OCI-LY1 (cell line): ENCODE measurements around the gene MOV10.

Experiments
- H2AFZ ChIP-seq: fragments of 200-600 bp; sonication (generic), shearing (Covaris generic); 2 replicates; pipeline ENCODE4 v1.6.0; 2014; ENCODE audit warnings: antibody characterized with exemption, mild to moderate bottlenecking, low read length
- H3F3A ChIP-seq: fragments of 200-600 bp; sonication (generic), shearing (Covaris generic); 2 replicates; pipeline ENCODE4 v1.6.0; 2014; ENCODE audit warnings: mild to moderate bottlenecking, antibody characterized with exemption, low read length, moderate library complexity; ENCODE audit not compliant: insufficient read depth
- H3K27ac ChIP-seq: fragments of 200-600 bp; sonication (generic); 2 replicates; pipeline ENCODE4 v1.5.1; 2014; ENCODE audit warnings: low read length, mixed run types, mild to moderate bottlenecking, low read depth; ENCODE audit not compliant: poor library complexity, severe bottlenecking
- H3K27me3 ChIP-seq: fragments of 200-600 bp; sonication (generic); 2 replicates; pipeline ENCODE4 v1.6.0; 2014; ENCODE audit warnings: antibody characterized with exemption, mild to moderate bottlenecking, low read length, moderate library complexity; ENCODE audit not compliant: insufficient read depth
- H3K36me3 ChIP-seq: fragments of 200-600 bp; sonication (generic); 2 replicates; pipeline ENCODE4 v1.6.1; 2014; ENCODE audit warnings: mild to moderate bottlenecking, antibody characterized with exemption, low read length, moderate library complexity, mixed read lengths; ENCODE audit not compliant: insufficient read depth
- H3K4me1 ChIP-seq: fragments of 200-600 bp; sonication (generic); 2 replicates; pipeline ENCODE4 v1.5.1; 2014; ENCODE audit warnings: mild to moderate bottlenecking, low read length, moderate library complexity; ENCODE audit not compliant: insufficient read depth, severe bottlenecking
- H3K4me2 ChIP-seq: fragments of 200-600 bp; sonication (generic), shearing (Covaris generic); 2 replicates; pipeline ENCODE4 v1.6.1; 2014; ENCODE audit warnings: low read length
- H3K4me3 ChIP-seq: fragments of 200-600 bp; sonication (generic); 2 replicates; pipeline ENCODE4 v1.5.1; 2014; ENCODE audit warnings: low read length, low read depth, mild to moderate bottlenecking, mixed read lengths; ENCODE audit not compliant: poor library complexity, severe bottlenecking
- H3K79me2 ChIP-seq: fragments of 200-600 bp; shearing (Covaris generic); 2 replicates; pipeline ENCODE4 v1.6.1; 2016; ENCODE audit warnings: mixed run types, low read length, mixed read lengths; ENCODE audit not compliant: insufficient read depth
- H3K9ac ChIP-seq: fragments of 200-600 bp; sonication (generic), shearing (Covaris generic); 2 replicates; pipeline ENCODE4 v1.6.1; 2014; ENCODE audit warnings: mild to moderate bottlenecking, low read length, mixed read lengths
- H3K9me2 ChIP-seq: fragments of 200-600 bp; sonication (generic), shearing (Covaris generic); 2 replicates; pipeline ENCODE4 v1.6.1; 2014; ENCODE audit warnings: low read depth, mild to moderate bottlenecking, low read length, mixed read lengths
- H3K9me3 ChIP-seq: fragments of 200-600 bp; shearing (Covaris generic); 2 replicates; pipeline ENCODE4 v1.6.1; 2014; ENCODE audit warnings: low read length, mixed read lengths
- H4K20me1 ChIP-seq: fragments of 200-600 bp; sonication (generic), shearing (Covaris generic); 2 replicates; pipeline ENCODE4 v1.6.0; 2016; ENCODE audit warnings: mild to moderate bottlenecking, low read length; ENCODE audit not compliant: insufficient read depth
- CTCF ChIP-seq: fragments of 200-600 bp; sonication (generic), shearing (Covaris generic); IDR thresholded peaks from 2 replicates; pipeline ENCODE4 v1.5.1; 2017; ENCODE audit warnings: mild to moderate bottlenecking, antibody characterized with exemption, low read length, moderate library complexity, mixed read lengths
- EZH2 ChIP-seq: fragments of 200-600 bp; sonication (generic), shearing (Covaris generic); IDR thresholded peaks from 2 replicates; pipeline ENCODE4 v1.8.0; 2017; ENCODE audit warnings: borderline replicate concordance, mixed run types, mild to moderate bottlenecking, antibody characterized with exemption, low read length, moderate library complexity, mixed read lengths

Gene MOV10

GRCh38 chr1:112713466-112714312, 39.2 kb downstream of the MOV10 start:
- H3K9me2 ChIP-seq, result no peaks in the 10 kb centered on the region
- no peaks in the 10 kb centered on the region; the same call in 1 of the 2 replicates for H3K27me3 ChIP-seq
- no peaks in the 10 kb centered on the region for H3K36me3 ChIP-seq
- H2AFZ ChIP-seq, result no peak overlapping the region
- TF ChIP-seq CTCF (no peak), EZH2 (no peak)
- H4K20me1 ChIP-seq, result no peaks in the 10 kb centered on the region
- H3K4me3 ChIP-seq, result peak overlapping the region; percentile 52
- no peaks in the 10 kb centered on the region for H3K79me2 ChIP-seq
- H3K9me3 ChIP-seq, result no peaks in the 10 kb centered on the region
- H3K27ac ChIP-seq, result no peak overlapping the region
- peaks cover 24% of the 10 kb centered on the region for H3K4me1 ChIP-seq
- H3K9ac ChIP-seq, result no peak overlapping the region
- no peaks in the 10 kb centered on the region for H3F3A ChIP-seq
- peak overlapping the region; percentile 65; the same call in 1 of the 2 replicates for H3K4me2 ChIP-seq

- no peaks in the 10 kb centered on the region for H3K79me2 ChIP-seq
- no peaks in the 10 kb centered on the region for H4K20me1 ChIP-seq
- no peaks in the 10 kb centered on the region for H3K9me2 ChIP-seq
- H3K4me3 ChIP-seq, result peak overlapping the region; percentile 52
- peak overlapping the region; percentile 50; the same call in 1 of the 2 replicates for H3K9ac ChIP-seq
- H3K27ac ChIP-seq, result no peak overlapping the region
- no peaks in the 10 kb centered on the region for H3K9me3 ChIP-seq
- no peaks in the 10 kb centered on the region for H3K36me3 ChIP-seq
- H3K27me3 ChIP-seq, result no peaks in the 10 kb centered on the region
- H3K4me2 ChIP-seq, result peak overlapping the region; percentile 65
- TF ChIP-seq CTCF (peak; percentile 6; the same call in 1 of the 2 replicates), EZH2 (no peak)
- no peaks in the 10 kb centered on the region for H3F3A ChIP-seq
- H2AFZ ChIP-seq, result no peak overlapping the region
- peaks cover 24% of the 10 kb centered on the region for H3K4me1 ChIP-seq
Observed at GRCh38 chr1:112714313-112715263, 40.1 kb downstream of the MOV10 start.

GRCh38 chr1:112715264-112716053, 41.0 kb downstream of the MOV10 start, which contains the start of gene PPM1J:
Gene PPM1J (minus strand): TSS chr1:112715332. CDS start chr1:112715301, 31 bp downstream.
- Histone ChIP-seq H3K27me3 (no peaks in the 10 kb centered on the region), H3K9ac (peak within 1 kb of the TSS; percentile 50; the same call in 1 of the 2 replicates), H3K4me3 (peak within 1 kb of the TSS; percentile 52), H3K4me2 (peak within 1 kb of the TSS; percentile 65), H3K9me3 (no peaks in the 10 kb centered on the region), H3K4me1 (peaks cover 24% of the 10 kb centered on the region), H2AFZ (no peak within 1 kb of the TSS), H4K20me1 (no peaks in the 10 kb centered on the region), H3K9me2 (no peaks in the 10 kb centered on the region), H3K79me2 (no peaks in the 10 kb centered on the region), H3K27ac (no peak within 1 kb of the TSS), H3K36me3 (no peaks in the 10 kb centered on the region), H3F3A (no peaks in the 10 kb centered on the region)
- no peak for TF ChIP-seq EZH2
- TF ChIP-seq CTCF, result no peak
